DOHH2 (cell line): ENCODE data around the gene TBX6.

Experiments
- CTCF ChIP-seq: fragments of 200-600 bp; sonication (generic); IDR thresholded peaks from one replicate; pipeline ENCODE4 v1.5.1; 2014; ENCODE audit warnings: antibody characterized with exemption, mild to moderate bottlenecking, low read depth, low read length; ENCODE audit not compliant: poor library complexity, severe bottlenecking
- EZH2phosphoT487 ChIP-seq: fragments of 200-600 bp; sonication (generic); IDR thresholded peaks from 2 replicates; pipeline ENCODE4 v1.6.1; 2017; ENCODE audit warnings: borderline replicate concordance, mild to moderate bottlenecking, antibody characterized with exemption, low read length, moderate library complexity, mixed read lengths

GRCh38 chr16:30054451-30054850 lies 37.3 kb downstream of the TBX6 start:
- TF ChIP-seq CTCF (no peak), EZH2phosphoT487 (no peak)
